Stimulated activated naive B cell treated with anti-CD40 and anti-IgM and Interleukin-4, amounts not matched to agents 10 μg/mL and 1 μg/mL and 100 μg/mL, for 72 hours (primary cell): ENCODE data around the gene LIMS4.
"Not testable (repeated sequence)": the region's sequence is repeated elsewhere in the genome, so short reads cannot be mapped to it uniquely, and the experiment has no call there.

ENCODE experiments used
- ATAC-seq, 2 donors: fragments of 150-1000 bp; cut with Tn5 transposase; replicated peaks; 2 replicates each; pipeline ENCODE4 v1.10.0; 2021; ENCODE audit warnings: moderate library complexity in 1 of 2
- DNase-seq: peaks from one replicate; pipeline ENCODE4 v3.0.0; 2021
- H3K27ac Mint-ChIP-seq: one replicate; pipeline ENCODE4 v1.8.0; 2022; ENCODE audit warnings: mild to moderate bottlenecking, mixed read lengths
- H3K27me3 Mint-ChIP-seq, 2 donors: one replicate each; pipeline ENCODE4 v1.8.0; 2022; ENCODE audit warnings: mixed read lengths in 2 of 2
- H3K36me3 Mint-ChIP-seq, 2 donors: one replicate each; pipeline ENCODE4 v1.8.0; 2022; ENCODE audit warnings: mixed read lengths in 2 of 2, mild to moderate bottlenecking in 1 of 2
- H3K4me1 Mint-ChIP-seq, 2 donors: one replicate each; pipeline ENCODE4 v1.8.0; 2022; ENCODE audit warnings: mixed read lengths in 2 of 2, mild to moderate bottlenecking in 1 of 2
- H3K4me3 Mint-ChIP-seq, 2 donors: one replicate each; pipeline ENCODE4 v1.8.0; 2022; ENCODE audit warnings: mild to moderate bottlenecking in 2 of 2, mixed read lengths in 2 of 2, moderate library complexity in 1 of 2
- H3K9me3 Mint-ChIP-seq, 2 donors: one replicate each; pipeline ENCODE4 v1.8.0; 2022; ENCODE audit warnings: mixed read lengths in 2 of 2, mild to moderate bottlenecking in 1 of 2

LIMS4 gene

GRCh38 chr2:110422852-110423573 is 49.6 kb downstream of the LIMS4 start:
- ATAC-seq, result peak; percentile 38 to 50
- not testable (repeated sequence) for H3K27ac Mint-ChIP-seq, DNase-seq, H3K4me3 Mint-ChIP-seq, H3K27me3 Mint-ChIP-seq, H3K36me3 Mint-ChIP-seq, H3K9me3 Mint-ChIP-seq, H3K4me1 Mint-ChIP-seq

- H3K27ac Mint-ChIP-seq, ATAC-seq, H3K4me1 Mint-ChIP-seq, DNase-seq, H3K4me3 Mint-ChIP-seq, H3K36me3 Mint-ChIP-seq, H3K27me3 Mint-ChIP-seq, H3K9me3 Mint-ChIP-seq: not testable (repeated sequence)
These were observed 51.8 kb downstream of the LIMS4 start for GRCh38 chr2:110420641-110421354.

- H3K9me3 Mint-ChIP-seq, H3K27ac Mint-ChIP-seq, H3K36me3 Mint-ChIP-seq, H3K4me1 Mint-ChIP-seq, H3K4me3 Mint-ChIP-seq, H3K27me3 Mint-ChIP-seq, DNase-seq, ATAC-seq: not testable (repeated sequence)
These were observed 65.5 kb downstream of the LIMS4 start for GRCh38 chr2:110407142-110407541.

- H3K9me3 Mint-ChIP-seq, H3K4me1 Mint-ChIP-seq, H3K4me3 Mint-ChIP-seq, H3K36me3 Mint-ChIP-seq, ATAC-seq, H3K27me3 Mint-ChIP-seq, DNase-seq, H3K27ac Mint-ChIP-seq: not testable (repeated sequence)
These were observed 67.6 kb downstream of the LIMS4 start for GRCh38 chr2:110404988-110405387.

- not testable (repeated sequence) for H3K9me3 Mint-ChIP-seq, H3K4me1 Mint-ChIP-seq, H3K27ac Mint-ChIP-seq, ATAC-seq, H3K4me3 Mint-ChIP-seq, H3K36me3 Mint-ChIP-seq, DNase-seq, H3K27me3 Mint-ChIP-seq
These were observed 68.4 kb downstream of the LIMS4 start for GRCh38 chr2:110404246-110404645.

GRCh38 chr2:110401001-110401618 is 71.5 kb downstream of the LIMS4 start:
- H3K4me3 Mint-ChIP-seq, DNase-seq, H3K36me3 Mint-ChIP-seq, H3K27me3 Mint-ChIP-seq, H3K27ac Mint-ChIP-seq, H3K9me3 Mint-ChIP-seq, H3K4me1 Mint-ChIP-seq: not testable (repeated sequence)
- ATAC-seq, result peak; percentile 78

- H3K9me3 Mint-ChIP-seq, H3K4me3 Mint-ChIP-seq, H3K36me3 Mint-ChIP-seq, H3K27ac Mint-ChIP-seq, H3K27me3 Mint-ChIP-seq, H3K4me1 Mint-ChIP-seq, DNase-seq: not testable (repeated sequence)
- ATAC-seq, result peak; percentile 65 to 72
These were observed 73.2 kb downstream of the LIMS4 start for GRCh38 chr2:110399378-110399777.

- not testable (repeated sequence) for H3K4me1 Mint-ChIP-seq, H3K27ac Mint-ChIP-seq, H3K27me3 Mint-ChIP-seq, DNase-seq, ATAC-seq, H3K4me3 Mint-ChIP-seq, H3K36me3 Mint-ChIP-seq, H3K9me3 Mint-ChIP-seq
These were observed 76.6 kb downstream of the LIMS4 start for GRCh38 chr2:110395990-110396389.
